Neuronal stem cell (in vitro differentiated cells): ENCODE measurements around the gene SCAND1.

Experiments
- DNase-seq: peaks from one replicate; pipeline ENCODE4 v3.0.0-alpha.2; 2013; ENCODE audit warnings: low spot score
- H2AFZ ChIP-seq: one replicate; pipeline ENCODE4 v1.6.1; 2013; ENCODE audit warnings: mild to moderate bottlenecking, low read length, inconsistent platforms
- H2AK5ac ChIP-seq: 2 replicates; pipeline ENCODE4 v1.6.1; 2013; ENCODE audit warnings: low read depth, mild to moderate bottlenecking, inconsistent platforms, low read length, moderate library complexity, mixed read lengths
- H2BK120ac ChIP-seq: 2 replicates; pipeline ENCODE4 v1.6.1; 2013; ENCODE audit warnings: low read depth, mild to moderate bottlenecking, inconsistent platforms, low read length, moderate library complexity, mixed read lengths
- H2BK12ac ChIP-seq: one replicate; pipeline ENCODE4 v1.6.1; 2013; ENCODE audit warnings: low read length, inconsistent platforms
- H2BK15ac ChIP-seq: 2 replicates; pipeline ENCODE4 v1.6.1; 2013; ENCODE audit warnings: mild to moderate bottlenecking, low read length, inconsistent platforms, mixed read lengths
- H2BK5ac ChIP-seq: one replicate; pipeline ENCODE4 v1.6.1; 2013; ENCODE audit warnings: inconsistent platforms, mild to moderate bottlenecking, low read length, moderate library complexity
- H3K14ac ChIP-seq: one replicate; pipeline ENCODE4 v1.6.1; 2013; ENCODE audit warnings: low read length, inconsistent platforms
- H3K18ac ChIP-seq: 2 replicates; pipeline ENCODE4 v1.6.1; 2013; ENCODE audit warnings: low read length, inconsistent platforms
- H3K23ac ChIP-seq: 2 replicates; pipeline ENCODE4 v1.6.1; 2013; ENCODE audit warnings: low read depth, mild to moderate bottlenecking, mixed read lengths, low read length, inconsistent platforms; ENCODE audit not compliant: poor library complexity
- H3K27ac ChIP-seq: replicated peaks from 3 replicates; pipeline ENCODE4 v1.5.1; 2013; ENCODE audit warnings: low read length, inconsistent platforms
- H3K27me3 ChIP-seq, 3 experiments: 2 replicates each; pipeline ENCODE4 v1.6.1; 2013; ENCODE audit warnings: low read length in 3 of 3, mild to moderate bottlenecking in 2 of 3, inconsistent platforms in 1 of 3, low read depth in 1 of 3, mixed read lengths in 1 of 3, moderate library complexity in 1 of 3; ENCODE audit not compliant: control insufficient read depth in 3 of 3, insufficient read depth in 3 of 3
- H3K36me3 ChIP-seq, 2 donors: replicated peaks in 1 of 2; 2 replicates each; pipeline ENCODE4 v1.6.1; 2013; ENCODE audit warnings: low read length in 2 of 2; ENCODE audit not compliant: control insufficient read depth in 2 of 2, insufficient read depth in 2 of 2
- H3K4ac ChIP-seq: 2 replicates; pipeline ENCODE4 v1.6.1; 2013; ENCODE audit warnings: inconsistent platforms, mild to moderate bottlenecking, low read length, moderate library complexity
- H3K4me1 ChIP-seq, 2 donors: 1 replicate in 1 of 2; 2 replicates in 1 of 2; pipeline ENCODE4 v1.6.1; 2013; ENCODE audit warnings: low read length in 2 of 2, low read depth in 1 of 2; ENCODE audit not compliant: control insufficient read depth in 2 of 2, insufficient read depth in 1 of 2
- H3K4me2 ChIP-seq: one replicate; pipeline ENCODE4 v1.6.1; 2013; ENCODE audit warnings: mild to moderate bottlenecking, low read length, inconsistent platforms; ENCODE audit not compliant: insufficient read depth, poor library complexity, severe bottlenecking
- H3K4me3 ChIP-seq, 2 donors: 2 replicates each; pipeline ENCODE4 v1.5.1; 2013; ENCODE audit warnings: low read length in 2 of 2, mild to moderate bottlenecking in 2 of 2, inconsistent platforms in 1 of 2, moderate library complexity in 1 of 2
- H3K79me1 ChIP-seq: one replicate; pipeline ENCODE4 v1.6.1; 2013; ENCODE audit warnings: low read depth, mild to moderate bottlenecking, inconsistent platforms, low read length, moderate library complexity
- H3K9ac ChIP-seq: one replicate; pipeline ENCODE4 v1.6.1; 2013; ENCODE audit warnings: mild to moderate bottlenecking, low read depth, low read length, inconsistent platforms; ENCODE audit not compliant: poor library complexity
- H3K9me3 ChIP-seq, 2 donors: replicated peaks in 1 of 2; 2 replicates each; pipeline versions ENCODE3 to v1.6.1; 2013; ENCODE audit warnings: low read length in 2 of 2, mild to moderate bottlenecking in 2 of 2, inconsistent platforms in 1 of 2, low read depth in 1 of 2, mixed read lengths in 1 of 2, moderate library complexity in 1 of 2; ENCODE audit not compliant: control insufficient read depth in 2 of 2, insufficient read depth in 1 of 2
- H4K8ac ChIP-seq: one replicate; pipeline ENCODE4 v1.6.1; 2013; ENCODE audit warnings: low read depth, mild to moderate bottlenecking, inconsistent platforms, low read length, moderate library complexity
- H4K91ac ChIP-seq: one replicate; pipeline ENCODE4 v1.6.1; 2013; ENCODE audit warnings: low read length, low read depth, mild to moderate bottlenecking, inconsistent platforms; ENCODE audit not compliant: poor library complexity
- WGBS, 2 donors: extraction: QIAGEN DNeasy Blood & Tissue Kit; methylation state at CpG; one replicate each; pipeline ENCODE4 v1.1.7; 2013; ENCODE audit warnings: missing lambda C conversion rate in 2 of 2, mixed read lengths in 1 of 2; ENCODE audit not compliant: insufficient read length in 2 of 2, insufficient replicate concordance in 1 of 2; ENCODE audit errors: extremely low coverage in 2 of 2; 5-methylcytosine and 5-hydroxymethylcytosine counted together

SCAND1 gene

GRCh38 chr20:35947907-35948306, 6.4 kb downstream of the SCAND1 start:
- no peak overlapping the region for H4K8ac ChIP-seq
- no peak overlapping the region for H3K23ac ChIP-seq
- no peak overlapping the region for H4K91ac ChIP-seq
- H2AK5ac ChIP-seq = no peak overlapping the region
- no peak for DNase-seq
- H3K9me3 ChIP-seq = no peaks in the 10 kb centered on the region
- H2BK5ac ChIP-seq = no peak overlapping the region
- no peak overlapping the region for H3K4me3 ChIP-seq
- no peak overlapping the region for H3K4me2 ChIP-seq
- no peak overlapping the region for H2BK15ac ChIP-seq
- no peak overlapping the region for H3K9ac ChIP-seq
- H2AFZ ChIP-seq = no peak overlapping the region
- H2BK120ac ChIP-seq = no peak overlapping the region
- H3K79me1 ChIP-seq = no peaks in the 10 kb centered on the region
- no CpG with 5 or more reads among the region's 2 CpGs for WGBS, 2 donors
- no peaks in the 10 kb centered on the region for H3K27me3 ChIP-seq
- H3K18ac ChIP-seq = no peak overlapping the region
- peaks cover 10 to 75% of the 10 kb centered on the region in 2 donors for H3K36me3 ChIP-seq
- peaks cover 2% of the 10 kb centered on the region in 2 donors for H3K4me1 ChIP-seq
- no peak overlapping the region for H3K27ac ChIP-seq
- H3K14ac ChIP-seq = no peak overlapping the region
- no peak overlapping the region for H3K4ac ChIP-seq
- no peak overlapping the region for H2BK12ac ChIP-seq

- WGBS, 2 donors = no CpG with 5 or more reads among the region's 9 CpGs
- Histone ChIP-seq H3K4me2 (no peak overlapping the region), H3K14ac (no peak overlapping the region), H3K9me3 (no peaks in the 10 kb centered on the region), H4K91ac (no peak overlapping the region), H2BK5ac (no peak overlapping the region), H3K4ac (no peak overlapping the region), H3K9ac (no peak overlapping the region), H2BK12ac (no peak overlapping the region), H2AFZ (no peak overlapping the region), H2BK120ac (no peak overlapping the region), H3K4me3 (no peak overlapping the region), H2BK15ac (no peak overlapping the region), H3K36me3 (peaks cover 10 to 73% of the 10 kb centered on the region in 2 donors), H3K23ac (no peak overlapping the region), H4K8ac (no peak overlapping the region), H3K4me1 (no peaks in the 10 kb centered on the region), H3K18ac (no peak overlapping the region), H2AK5ac (no peak overlapping the region), H3K27me3 (no peaks in the 10 kb centered on the region), H3K27ac (no peak overlapping the region), H3K79me1 (no peaks in the 10 kb centered on the region)
- no peak for DNase-seq
Observed at GRCh38 chr20:35947489-35947888, 6.8 kb downstream of the SCAND1 start.

- DNase-seq = peak; percentile 67
- H3K9me3 ChIP-seq = no peaks in the 10 kb centered on the region
- peak overlapping the region; percentile 73 for H3K27ac ChIP-seq
- H3K9ac ChIP-seq = no peak overlapping the region
- no peak overlapping the region for H3K14ac ChIP-seq
- H3K36me3 ChIP-seq = peaks cover 19 to 76% of the 10 kb centered on the region in 2 donors
- no peak overlapping the region for H3K4ac ChIP-seq
- no peak overlapping the region for H2AFZ ChIP-seq
- H2BK5ac ChIP-seq = no peak overlapping the region
- H3K23ac ChIP-seq = no peak overlapping the region
- H3K4me3 ChIP-seq = no peak overlapping the region
- H4K8ac ChIP-seq = no peak overlapping the region
- H4K91ac ChIP-seq = no peak overlapping the region
- H2BK12ac ChIP-seq = no peak overlapping the region
- no peak overlapping the region for H3K18ac ChIP-seq
- no CpG with 5 or more reads among the region's 2 CpGs for WGBS, 2 donors
- H2BK120ac ChIP-seq = no peak overlapping the region
- H2BK15ac ChIP-seq = no peak overlapping the region
- no peak overlapping the region for H3K4me2 ChIP-seq
- peaks cover 0 to 6% of the 10 kb centered on the region in 2 donors for H3K4me1 ChIP-seq
- no peak overlapping the region for H2AK5ac ChIP-seq
- no peaks in the 10 kb centered on the region for H3K79me1 ChIP-seq
- H3K27me3 ChIP-seq = no peaks in the 10 kb centered on the region
Observed at GRCh38 chr20:35942243-35942642, 12.1 kb downstream of the SCAND1 start.

- H3K18ac ChIP-seq = peak overlapping the region; percentile 35
- H3K79me1 ChIP-seq = no peaks in the 10 kb centered on the region
- H4K91ac ChIP-seq = no peak overlapping the region
- no peak overlapping the region for H2AFZ ChIP-seq
- WGBS, 2 donors = no CpG with 5 or more reads among the region's 2 CpGs
- H3K4me3 ChIP-seq = no peak overlapping the region
- H2BK15ac ChIP-seq = no peak overlapping the region
- H3K27me3 ChIP-seq = no peaks in the 10 kb centered on the region
- H2BK12ac ChIP-seq = no peak overlapping the region
- H2AK5ac ChIP-seq = no peak overlapping the region
- no peak overlapping the region for H2BK120ac ChIP-seq
- no peak overlapping the region for H3K9ac ChIP-seq
- peaks cover 19 to 76% of the 10 kb centered on the region in 2 donors for H3K36me3 ChIP-seq
- no peak overlapping the region for H3K14ac ChIP-seq
- H4K8ac ChIP-seq = no peak overlapping the region
- H3K4me2 ChIP-seq = no peak overlapping the region
- peak overlapping the region; percentile 66 for H3K27ac ChIP-seq
- H3K23ac ChIP-seq = no peak overlapping the region
- no peaks in the 10 kb centered on the region for H3K9me3 ChIP-seq
- H3K4me1 ChIP-seq = peaks cover 0 to 6% of the 10 kb centered on the region in 2 donors
- H3K4ac ChIP-seq = no peak overlapping the region
- DNase-seq = no peak
- peak overlapping the region; percentile 63 for H2BK5ac ChIP-seq
Observed at GRCh38 chr20:35941620-35942019, 12.7 kb downstream of the SCAND1 start.
